SK-N-SH (cell line): Measurements from ENCODE around the gene SDK1. TPM values are rescaled to one million over a fixed set of nuclear protein-coding genes. Genes with fewer than 3 reads are reported as not detected.

Experiments used
- CTCF ChIA-PET: fragments of 300-600, 350-600 bp; formaldehyde crosslinking; extraction: SDS; loops from one replicate; lab custom pipeline; 2021; lab: Yijun Ruan, JAX
- POLR2A ChIA-PET: fragments of 350-600 bp; sonication (Branson Sonifier 250); formaldehyde crosslinking; extraction: SDS; loops from one replicate; lab custom pipeline; 2020; ENCODE audit warnings: antibody characterized with exemption, inconsistent platforms; lab: Yijun Ruan, JAX
- DNase-seq: peaks from one replicate; pipeline ENCODE4 v3.0.0; 2012
- H2AFZ ChIP-seq: fragments of 200-600 bp; sonication (generic); 2 replicates; pipeline ENCODE4 v1.8.1; 2016; ENCODE audit warnings: antibody characterized with exemption, mild to moderate bottlenecking, low read depth
- H3F3A ChIP-seq: fragments of 200-600 bp; sonication (generic); replicated peaks from 2 replicates; pipeline ENCODE3; 2016; ENCODE audit warnings: antibody characterized with exemption, mild to moderate bottlenecking; ENCODE audit not compliant: insufficient read depth
- H3K27ac ChIP-seq, 2 experiments: fragments of 200-500 bp in 1 of 2; fragments of 200-600 bp in 1 of 2; sonication (Bioruptor generic) in 1 of 2; sonication (generic), shearing (Covaris generic) in 1 of 2; 2 replicates each; pipeline versions ENCODE4 v1.5.1 to v1.6.1; 2014 to 2016; ENCODE audit warnings: low read depth in 2 of 2, inconsistent platforms in 1 of 2, low read length in 1 of 2, mild to moderate bottlenecking in 1 of 2, mixed read lengths in 1 of 2
- H3K27me3 ChIP-seq: fragments of 200-600 bp; sonication (generic), shearing (Covaris generic); 2 replicates; pipeline ENCODE4 v1.6.1; 2016; ENCODE audit warnings: mixed run types; ENCODE audit not compliant: insufficient read depth
- H3K36me3 ChIP-seq, 2 experiments: fragments of 200-500 bp in 1 of 2; fragments of 200-600 bp in 1 of 2; sonication (Bioruptor generic) in 1 of 2; sonication (generic) in 1 of 2; replicated peaks in 1 of 2; 2 replicates each; pipeline versions ENCODE3 to v1.5.1; 2014 to 2016; ENCODE audit warnings: low read length in 1 of 2, mild to moderate bottlenecking in 1 of 2; ENCODE audit not compliant: insufficient read depth in 2 of 2, control insufficient read depth in 1 of 2
- H3K4me1 ChIP-seq, 2 experiments: fragments of 200-500 bp in 1 of 2; fragments of 200-600 bp in 1 of 2; sonication (Bioruptor generic) in 1 of 2; sonication (generic), shearing (Covaris generic) in 1 of 2; 2 replicates each; pipeline versions ENCODE4 v1.5.1 to v1.6.1; 2014 to 2016; ENCODE audit warnings: low read depth in 1 of 2, low read length in 1 of 2, mixed run types in 1 of 2; ENCODE audit not compliant: insufficient read depth in 2 of 2, control insufficient read depth in 1 of 2
- H3K4me2 ChIP-seq: fragments of 200-600 bp; sonication (generic), shearing (Covaris generic); 2 replicates; pipeline ENCODE4 v1.6.1; 2017; ENCODE audit warnings: mixed run types
- H3K4me3 ChIP-seq, 2 experiments: fragments of 200-500 bp in 1 of 2; fragments of 200-600 bp in 1 of 2; sonication (Bioruptor generic) in 1 of 2; sonication (generic), shearing (Covaris generic) in 1 of 2; 2 replicates each; pipeline versions ENCODE4 v1.5.1 to v1.8.1; 2014 to 2016; ENCODE audit warnings: low read depth in 2 of 2, inconsistent platforms in 1 of 2, low read length in 1 of 2, mild to moderate bottlenecking in 1 of 2, mixed read lengths in 1 of 2, moderate library complexity in 1 of 2
- H3K79me2 ChIP-seq: fragments of 200-600 bp; sonication (generic); 2 replicates; pipeline ENCODE4 v1.8.1; 2017; ENCODE audit warnings: mild to moderate bottlenecking; ENCODE audit not compliant: insufficient read depth
- H3K9ac ChIP-seq: fragments of 200-600 bp; sonication (generic); 2 replicates; pipeline ENCODE4 v1.6.1; 2017; ENCODE audit warnings: mixed run types
- H3K9me2 ChIP-seq: fragments of 200-600 bp; sonication (generic); 2 replicates; pipeline ENCODE4 v1.6.1; 2017; ENCODE audit warnings: mixed run types
- H3K9me3 ChIP-seq: fragments of 200-600 bp; sonication (generic); 2 replicates; pipeline ENCODE4 v1.6.1; 2017; ENCODE audit warnings: mixed run types, mild to moderate bottlenecking, moderate library complexity
- H4K20me1 ChIP-seq: fragments of 200-600 bp; sonication (generic); 2 replicates; pipeline ENCODE4 v1.6.1; 2017; ENCODE audit warnings: mild to moderate bottlenecking, mixed run types; ENCODE audit not compliant: insufficient read depth
- EZH2phosphoT487 ChIP-seq: fragments of 200-600 bp; sonication (generic); IDR thresholded peaks from 2 replicates; pipeline ENCODE4 v1.6.1; 2017; ENCODE audit warnings: low read depth, mixed run types, mild to moderate bottlenecking, antibody characterized with exemption, moderate library complexity, borderline replicate concordance
- FOXJ3 ChIP-seq: sonication (generic); formaldehyde crosslinking; IDR thresholded peaks from 2 replicates; pipeline ENCODE4 v1.5.1; 2020; ENCODE audit warnings: mild to moderate bottlenecking, missing genetic modification reagents
- GATA2 ChIP-seq: sonication (generic); formaldehyde crosslinking; IDR thresholded peaks from 2 replicates; pipeline ENCODE4 v1.5.0; 2020; ENCODE audit warnings: mild to moderate bottlenecking, missing genetic modification reagents
- NRF1 ChIP-seq: IDR thresholded peaks from 2 replicates; pipeline ENCODE4 v1.6.1; 2012; ENCODE audit warnings: low read depth, mild to moderate bottlenecking, low read length
- POLR2AphosphoS5 ChIP-seq: IDR thresholded peaks from 2 replicates; pipeline ENCODE4 v1.6.1; 2012; ENCODE audit warnings: low read depth, low read length
- RAD21 ChIP-seq: IDR thresholded peaks from 2 replicates; pipeline ENCODE4 v1.6.1; 2012; ENCODE audit warnings: mild to moderate bottlenecking, low read length
- RFX5 ChIP-seq: IDR thresholded peaks from 2 replicates; pipeline ENCODE4 v1.6.1; 2012; ENCODE audit warnings: mild to moderate bottlenecking, improper control_type of control experiment, low read length
- SMC3 ChIP-seq: IDR thresholded peaks from 2 replicates; pipeline ENCODE4 v1.6.1; 2012; ENCODE audit warnings: low read depth, low read length, improper control_type of control experiment
- TCF12 ChIP-seq: IDR thresholded peaks from 2 replicates; pipeline ENCODE4 v1.4.0; 2012
- WGBS: methylation state at CpG from one replicate; pipeline ENCODE4 v1.1.6; 2017; ENCODE audit warnings: low lambda C conversion rate; 5-methylcytosine and 5-hydroxymethylcytosine counted together
- polyA plus RNA-seq, 3 experiments: library from polyadenylated mRNA; depleted of rRNA; stranded (reverse); fragments of >200 nt; gene quantifications; 2 replicates each; pipeline ENCODE4 v1.2.3, GENCODE V29; 2012
- TF ChIP-seq, protein P1 (sequence below): IDR thresholded peaks from 2 replicates; pipeline ENCODE4 v1.4.0; 2012; ENCODE audit warnings: low read depth, borderline replicate concordance
- TF ChIP-seq, protein P2 (sequence below): IDR thresholded peaks from 2 replicates; pipeline ENCODE4 v1.4.0; 2012; ENCODE audit warnings: low read depth
- TF ChIP-seq, protein P3 (sequence below): fragments of 150-350 bp; IDR thresholded peaks from 2 replicates; pipeline ENCODE4 v1.6.1; 2017; ENCODE audit warnings: antibody characterized with exemption, low read length, low read depth, borderline replicate concordance
- TF ChIP-seq, protein P4 (sequence below): fragments of 200-600 bp; sonication (generic); IDR thresholded peaks from 2 replicates; pipeline ENCODE4 v1.6.1; 2017; ENCODE audit warnings: antibody characterized with exemption, mild to moderate bottlenecking, moderate library complexity
- TF ChIP-seq, protein P5 (sequence below): IDR thresholded peaks from 2 replicates; pipeline ENCODE4 v1.4.0; 2012; ENCODE audit warnings: low read depth, borderline replicate concordance

SDK1 gene
- polyA plus RNA-seq, 1 of the 3 experiments (the other 2 are of a cell fraction) = 1.2 TPM

DNA sequence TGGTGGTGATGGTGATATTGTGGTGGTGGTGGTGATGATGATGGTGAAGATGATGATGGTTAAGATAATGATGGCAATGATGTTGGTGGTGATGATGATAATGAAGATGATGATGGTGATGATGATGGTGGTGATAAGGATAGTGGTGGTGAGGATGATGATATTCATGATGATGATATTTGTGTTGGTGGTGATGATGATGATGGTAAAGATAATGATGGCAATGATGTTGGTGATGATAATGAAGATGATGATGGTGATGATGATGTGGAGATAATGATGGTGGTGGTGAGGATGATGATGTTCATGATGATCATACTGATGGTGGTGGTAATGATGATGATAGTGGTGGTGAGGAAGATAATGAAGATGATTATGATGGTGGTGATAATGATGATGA is 30.7 kb upstream of the SDK1 start:
- Histone ChIP-seq H3K9me2 (no peaks in the 10 kb centered on the region), H4K20me1 (no peaks in the 10 kb centered on the region), H3K4me3 (no peak overlapping the region), H3K79me2 (no peaks in the 10 kb centered on the region), H3K4me1 (peaks cover 0 to 7% of the 10 kb centered on the region in 2 experiments; a peak in 2 of 4 replicates), H2AFZ (no peak overlapping the region), H3K36me3 (no peaks in the 10 kb centered on the region), H3K4me2 (no peak overlapping the region), H3K27me3 (no peaks in the 10 kb centered on the region), H3K9me3 (no peaks in the 10 kb centered on the region), H3K27ac (no peak overlapping the region), H3K9ac (no peak overlapping the region), H3F3A (no peaks in the 10 kb centered on the region)
- DNase-seq = no peak
- ChIA-PET POLR2A (no interaction called here), CTCF (no interaction called here)
- TF ChIP-seq POLR2AphosphoS5 (no peak), EZH2phosphoT487 (no peak), GATA2 (CRISPR knock-in tag) (no peak)
- TF ChIP-seq, protein P1, sequence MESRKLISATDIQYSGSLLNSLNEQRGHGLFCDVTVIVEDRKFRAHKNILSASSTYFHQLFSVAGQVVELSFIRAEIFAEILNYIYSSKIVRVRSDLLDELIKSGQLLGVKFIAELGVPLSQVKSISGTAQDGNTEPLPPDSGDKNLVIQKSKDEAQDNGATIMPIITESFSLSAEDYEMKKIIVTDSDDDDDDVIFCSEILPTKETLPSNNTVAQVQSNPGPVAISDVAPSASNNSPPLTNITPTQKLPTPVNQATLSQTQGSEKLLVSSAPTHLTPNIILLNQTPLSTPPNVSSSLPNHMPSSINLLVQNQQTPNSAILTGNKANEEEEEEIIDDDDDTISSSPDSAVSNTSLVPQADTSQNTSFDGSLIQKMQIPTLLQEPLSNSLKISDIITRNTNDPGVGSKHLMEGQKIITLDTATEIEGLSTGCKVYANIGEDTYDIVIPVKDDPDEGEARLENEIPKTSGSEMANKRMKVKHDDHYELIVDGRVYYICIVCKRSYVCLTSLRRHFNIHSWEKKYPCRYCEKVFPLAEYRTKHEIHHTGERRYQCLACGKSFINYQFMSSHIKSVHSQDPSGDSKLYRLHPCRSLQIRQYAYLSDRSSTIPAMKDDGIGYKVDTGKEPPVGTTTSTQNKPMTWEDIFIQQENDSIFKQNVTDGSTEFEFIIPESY = no peak

DNA sequence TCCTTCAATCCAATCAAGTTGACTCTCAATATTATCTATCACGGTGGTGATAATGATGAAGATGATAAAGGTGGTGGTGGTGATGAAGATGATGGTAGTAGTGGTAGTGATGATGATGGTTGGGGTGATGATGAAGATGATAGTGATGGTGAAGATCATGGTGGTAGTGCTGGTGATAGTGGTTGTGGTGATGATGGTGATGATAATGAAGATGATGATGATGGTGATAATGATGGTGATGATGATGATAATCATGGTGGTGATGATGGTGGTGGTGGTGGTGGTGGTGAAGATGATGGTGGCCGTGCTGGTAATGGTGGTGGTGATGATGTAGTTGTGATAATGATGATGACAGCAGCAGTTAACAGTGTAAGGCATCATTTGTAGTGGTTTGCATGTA is 29.8 kb upstream of the SDK1 start:
- Histone ChIP-seq H3K9ac (no peak overlapping the region), H3K4me3 (no peak overlapping the region), H3K4me1 (peaks cover 0 to 5% of the 10 kb centered on the region in 2 experiments; a peak in 1 of 4 replicates), H3K9me2 (no peaks in the 10 kb centered on the region), H3K27ac (no peak overlapping the region), H3K36me3 (no peaks in the 10 kb centered on the region), H2AFZ (no peak overlapping the region), H3K27me3 (no peaks in the 10 kb centered on the region), H3F3A (no peaks in the 10 kb centered on the region), H3K9me3 (no peaks in the 10 kb centered on the region), H3K4me2 (no peak overlapping the region), H4K20me1 (no peaks in the 10 kb centered on the region), H3K79me2 (no peaks in the 10 kb centered on the region)
- TF ChIP-seq, protein P2, sequence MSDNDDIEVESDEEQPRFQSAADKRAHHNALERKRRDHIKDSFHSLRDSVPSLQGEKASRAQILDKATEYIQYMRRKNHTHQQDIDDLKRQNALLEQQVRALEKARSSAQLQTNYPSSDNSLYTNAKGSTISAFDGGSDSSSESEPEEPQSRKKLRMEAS = no peak
- TF ChIP-seq NRF1 = no peak
- TF ChIP-seq, protein P3, sequence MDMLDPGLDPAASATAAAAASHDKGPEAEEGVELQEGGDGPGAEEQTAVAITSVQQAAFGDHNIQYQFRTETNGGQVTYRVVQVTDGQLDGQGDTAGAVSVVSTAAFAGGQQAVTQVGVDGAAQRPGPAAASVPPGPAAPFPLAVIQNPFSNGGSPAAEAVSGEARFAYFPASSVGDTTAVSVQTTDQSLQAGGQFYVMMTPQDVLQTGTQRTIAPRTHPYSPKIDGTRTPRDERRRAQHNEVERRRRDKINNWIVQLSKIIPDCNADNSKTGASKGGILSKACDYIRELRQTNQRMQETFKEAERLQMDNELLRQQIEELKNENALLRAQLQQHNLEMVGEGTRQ = no peak
- no peak for TF ChIP-seq SMC3
- TF ChIP-seq, protein P4, sequence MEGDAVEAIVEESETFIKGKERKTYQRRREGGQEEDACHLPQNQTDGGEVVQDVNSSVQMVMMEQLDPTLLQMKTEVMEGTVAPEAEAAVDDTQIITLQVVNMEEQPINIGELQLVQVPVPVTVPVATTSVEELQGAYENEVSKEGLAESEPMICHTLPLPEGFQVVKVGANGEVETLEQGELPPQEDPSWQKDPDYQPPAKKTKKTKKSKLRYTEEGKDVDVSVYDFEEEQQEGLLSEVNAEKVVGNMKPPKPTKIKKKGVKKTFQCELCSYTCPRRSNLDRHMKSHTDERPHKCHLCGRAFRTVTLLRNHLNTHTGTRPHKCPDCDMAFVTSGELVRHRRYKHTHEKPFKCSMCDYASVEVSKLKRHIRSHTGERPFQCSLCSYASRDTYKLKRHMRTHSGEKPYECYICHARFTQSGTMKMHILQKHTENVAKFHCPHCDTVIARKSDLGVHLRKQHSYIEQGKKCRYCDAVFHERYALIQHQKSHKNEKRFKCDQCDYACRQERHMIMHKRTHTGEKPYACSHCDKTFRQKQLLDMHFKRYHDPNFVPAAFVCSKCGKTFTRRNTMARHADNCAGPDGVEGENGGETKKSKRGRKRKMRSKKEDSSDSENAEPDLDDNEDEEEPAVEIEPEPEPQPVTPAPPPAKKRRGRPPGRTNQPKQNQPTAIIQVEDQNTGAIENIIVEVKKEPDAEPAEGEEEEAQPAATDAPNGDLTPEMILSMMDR = no peak
- TF ChIP-seq RAD21 = no peak
- TF ChIP-seq RFX5 = no peak
- no peak for TF ChIP-seq TCF12
- TF ChIP-seq, protein P5, sequence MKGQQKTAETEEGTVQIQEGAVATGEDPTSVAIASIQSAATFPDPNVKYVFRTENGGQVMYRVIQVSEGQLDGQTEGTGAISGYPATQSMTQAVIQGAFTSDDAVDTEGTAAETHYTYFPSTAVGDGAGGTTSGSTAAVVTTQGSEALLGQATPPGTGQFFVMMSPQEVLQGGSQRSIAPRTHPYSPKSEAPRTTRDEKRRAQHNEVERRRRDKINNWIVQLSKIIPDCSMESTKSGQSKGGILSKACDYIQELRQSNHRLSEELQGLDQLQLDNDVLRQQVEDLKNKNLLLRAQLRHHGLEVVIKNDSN = no peak
- no peak for TF ChIP-seq FOXJ3 (CRISPR knock-in tag)
- ChIA-PET CTCF (interaction anchor here (1.1 to 1.2 kb wide), 2 partner anchors 31 to 323 kb away, joined by 3 to 4 read pairs; no protein-coding TSS in a partner anchor), POLR2A (no interaction called here)
- DNase-seq = no peak
- WGBS = 28% methylated on average over 2 of the region's 2 CpGs
